Prostate gland (tissue), 2 donors: Measurements from ENCODE around the gene HMGCR.

Experiments
- POLR2AphosphoS5 ChIP-seq: sonication (generic); formaldehyde crosslinking; IDR thresholded peaks from one replicate; pipeline ENCODE4 v1.6.1; 2017; ENCODE audit warnings: antibody characterized with exemption
- TF ChIP-seq, protein P1 (sequence below), 4 experiments: fragments of 200-600 bp in 2 of 4; fragments of 450-650 bp in 2 of 4; sonication (generic) in 2 of 4; IDR thresholded peaks; 1 replicate in 3 of 4; 2 replicates in 1 of 4; pipeline ENCODE4 v1.5.1; 2016 to 2019; ENCODE audit warnings: antibody characterized with exemption in 4 of 4, mild to moderate bottlenecking in 2 of 4, moderate library complexity in 2 of 4

DNA sequence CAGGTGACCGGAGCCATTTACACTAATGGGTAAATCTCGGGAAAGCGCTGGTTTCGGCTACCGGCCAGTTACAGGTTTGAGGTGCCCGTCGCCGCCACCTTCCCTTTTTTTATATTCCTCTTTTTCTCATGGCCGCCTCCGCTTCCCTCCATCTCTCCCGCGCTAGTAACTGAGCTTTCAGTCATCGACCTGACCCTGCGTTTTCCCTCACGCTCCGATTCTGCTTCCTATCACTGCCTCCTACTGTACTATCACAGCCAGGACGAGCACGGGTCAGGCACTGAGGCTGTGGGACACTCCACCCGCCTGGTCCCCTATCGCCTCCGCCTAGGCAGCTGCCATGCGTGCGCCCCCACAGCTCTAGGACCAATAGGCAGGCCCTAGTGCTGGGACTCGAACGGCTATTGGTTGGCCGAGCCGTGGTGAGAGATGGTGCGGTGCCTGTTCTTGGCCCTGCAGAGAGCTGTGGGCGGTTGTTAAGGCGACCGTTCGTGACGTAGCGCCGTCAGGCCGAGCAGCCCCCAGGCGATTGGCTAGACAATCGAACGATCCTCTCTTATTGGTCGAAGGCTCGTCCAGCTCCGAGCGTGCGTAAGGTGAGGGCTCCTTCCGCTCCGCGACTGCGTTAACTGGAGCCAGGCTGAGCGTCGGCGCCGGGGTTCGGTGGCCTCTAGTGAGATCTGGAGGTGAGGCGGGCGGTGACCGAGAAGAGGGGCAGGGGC lies at the start of gene HMGCR:
- TF ChIP-seq, protein P1, sequence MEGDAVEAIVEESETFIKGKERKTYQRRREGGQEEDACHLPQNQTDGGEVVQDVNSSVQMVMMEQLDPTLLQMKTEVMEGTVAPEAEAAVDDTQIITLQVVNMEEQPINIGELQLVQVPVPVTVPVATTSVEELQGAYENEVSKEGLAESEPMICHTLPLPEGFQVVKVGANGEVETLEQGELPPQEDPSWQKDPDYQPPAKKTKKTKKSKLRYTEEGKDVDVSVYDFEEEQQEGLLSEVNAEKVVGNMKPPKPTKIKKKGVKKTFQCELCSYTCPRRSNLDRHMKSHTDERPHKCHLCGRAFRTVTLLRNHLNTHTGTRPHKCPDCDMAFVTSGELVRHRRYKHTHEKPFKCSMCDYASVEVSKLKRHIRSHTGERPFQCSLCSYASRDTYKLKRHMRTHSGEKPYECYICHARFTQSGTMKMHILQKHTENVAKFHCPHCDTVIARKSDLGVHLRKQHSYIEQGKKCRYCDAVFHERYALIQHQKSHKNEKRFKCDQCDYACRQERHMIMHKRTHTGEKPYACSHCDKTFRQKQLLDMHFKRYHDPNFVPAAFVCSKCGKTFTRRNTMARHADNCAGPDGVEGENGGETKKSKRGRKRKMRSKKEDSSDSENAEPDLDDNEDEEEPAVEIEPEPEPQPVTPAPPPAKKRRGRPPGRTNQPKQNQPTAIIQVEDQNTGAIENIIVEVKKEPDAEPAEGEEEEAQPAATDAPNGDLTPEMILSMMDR (IDR thresholded peaks at IDR 0.05): peak in 2 of 4 experiments; percentile 2 to 22
- TF ChIP-seq POLR2AphosphoS5: peak; percentile 97
